GM18508 (cell line): Measurements from ENCODE around the gene PRORP.
"Not testable (repeated sequence)": the region's sequence is repeated elsewhere in the genome, so short reads cannot be mapped to it uniquely, and the experiment has no call there.

Experiments used
- ATAC-seq: cut with Tn5 transposase; IDR thresholded peaks from one replicate; pipeline ENCODE4 v1.9.1; 2021; ENCODE audit warnings: moderate number of reproducible peaks; ENCODE audit not compliant: insufficient read depth, unreplicated experiment

PRORP gene

GRCh38 chr14:35134329-35135123 lies 12.2 kb downstream of the PRORP start:
- ATAC-seq = no peak

- ATAC-seq = no peak
Observed at GRCh38 chr14:35138585-35138984, 16.2 kb downstream of the PRORP start.

GRCh38 chr14:35140718-35141581 lies 18.6 kb downstream of the PRORP start:
- ATAC-seq = no peak

GRCh38 chr14:35144029-35144428 lies 21.7 kb downstream of the PRORP start:
- ATAC-seq = no peak

- no peak for ATAC-seq
Observed at GRCh38 chr14:35146711-35147149, 24.4 kb downstream of the PRORP start.

- ATAC-seq = no peak
Observed at GRCh38 chr14:35147186-35147585, 24.8 kb downstream of the PRORP start.

- no peak for ATAC-seq
Observed at GRCh38 chr14:35147711-35148110, 25.4 kb downstream of the PRORP start.

GRCh38 chr14:35149239-35149638 lies 26.9 kb downstream of the PRORP start:
- ATAC-seq = no peak

GRCh38 chr14:35152531-35152930 lies 30.2 kb downstream of the PRORP start:
- not testable (repeated sequence) for ATAC-seq

- ATAC-seq = no peak
Observed at GRCh38 chr14:35154016-35154415, 31.7 kb downstream of the PRORP start.

- ATAC-seq = no peak
Observed at GRCh38 chr14:35155962-35156361, 33.6 kb downstream of the PRORP start.

GRCh38 chr14:35158491-35158890 lies 36.1 kb downstream of the PRORP start:
- no peak for ATAC-seq

- no peak for ATAC-seq
Observed at GRCh38 chr14:35158951-35159653, 36.8 kb downstream of the PRORP start.

GRCh38 chr14:35159742-35160409 lies 37.5 kb downstream of the PRORP start:
- no peak for ATAC-seq

- ATAC-seq = no peak
Observed at GRCh38 chr14:35161231-35161630, 38.9 kb downstream of the PRORP start.

- no peak for ATAC-seq
Observed at GRCh38 chr14:35163384-35163783, 41.0 kb downstream of the PRORP start.

GRCh38 chr14:35164849-35165248 lies 42.5 kb downstream of the PRORP start:
- ATAC-seq = no peak

- ATAC-seq = no peak
Observed at GRCh38 chr14:35167496-35167895, 45.1 kb downstream of the PRORP start.
